SK-N-SH (cell line): ENCODE data around the gene BPIFA3. TPM values are rescaled to one million over a fixed set of nuclear protein-coding genes. Genes with fewer than 3 reads are reported as not detected.

Source experiments
- CTCF ChIA-PET: fragments of 300-600, 350-600 bp; formaldehyde crosslinking; extraction: SDS; loops from one replicate; lab custom pipeline; 2021; lab: Yijun Ruan, JAX
- POLR2A ChIA-PET: fragments of 350-600 bp; sonication (Branson Sonifier 250); formaldehyde crosslinking; extraction: SDS; loops from one replicate; lab custom pipeline; 2020; ENCODE audit warnings: antibody characterized with exemption, inconsistent platforms; lab: Yijun Ruan, JAX
- DNase-seq: peaks from one replicate; pipeline ENCODE4 v3.0.0; 2012
- H2AFZ ChIP-seq: fragments of 200-600 bp; sonication (generic); 2 replicates; pipeline ENCODE4 v1.8.1; 2016; ENCODE audit warnings: antibody characterized with exemption, mild to moderate bottlenecking, low read depth
- H3F3A ChIP-seq: fragments of 200-600 bp; sonication (generic); replicated peaks from 2 replicates; pipeline ENCODE3; 2016; ENCODE audit warnings: antibody characterized with exemption, mild to moderate bottlenecking; ENCODE audit not compliant: insufficient read depth
- H3K27ac ChIP-seq, 2 experiments: fragments of 200-500 bp in 1 of 2; fragments of 200-600 bp in 1 of 2; sonication (Bioruptor generic) in 1 of 2; sonication (generic), shearing (Covaris generic) in 1 of 2; 2 replicates each; pipeline versions ENCODE4 v1.5.1 to v1.6.1; 2014 to 2016; ENCODE audit warnings: low read depth in 2 of 2, inconsistent platforms in 1 of 2, low read length in 1 of 2, mild to moderate bottlenecking in 1 of 2, mixed read lengths in 1 of 2
- H3K27me3 ChIP-seq: fragments of 200-600 bp; sonication (generic), shearing (Covaris generic); 2 replicates; pipeline ENCODE4 v1.6.1; 2016; ENCODE audit warnings: mixed run types; ENCODE audit not compliant: insufficient read depth
- H3K36me3 ChIP-seq, 2 experiments: fragments of 200-500 bp in 1 of 2; fragments of 200-600 bp in 1 of 2; sonication (Bioruptor generic) in 1 of 2; sonication (generic) in 1 of 2; replicated peaks in 1 of 2; 2 replicates each; pipeline versions ENCODE3 to v1.5.1; 2014 to 2016; ENCODE audit warnings: low read length in 1 of 2, mild to moderate bottlenecking in 1 of 2; ENCODE audit not compliant: insufficient read depth in 2 of 2, control insufficient read depth in 1 of 2
- H3K4me1 ChIP-seq, 2 experiments: fragments of 200-500 bp in 1 of 2; fragments of 200-600 bp in 1 of 2; sonication (Bioruptor generic) in 1 of 2; sonication (generic), shearing (Covaris generic) in 1 of 2; 2 replicates each; pipeline versions ENCODE4 v1.5.1 to v1.6.1; 2014 to 2016; ENCODE audit warnings: low read depth in 1 of 2, low read length in 1 of 2, mixed run types in 1 of 2; ENCODE audit not compliant: insufficient read depth in 2 of 2, control insufficient read depth in 1 of 2
- H3K4me2 ChIP-seq: fragments of 200-600 bp; sonication (generic), shearing (Covaris generic); 2 replicates; pipeline ENCODE4 v1.6.1; 2017; ENCODE audit warnings: mixed run types
- H3K4me3 ChIP-seq, 2 experiments: fragments of 200-500 bp in 1 of 2; fragments of 200-600 bp in 1 of 2; sonication (Bioruptor generic) in 1 of 2; sonication (generic), shearing (Covaris generic) in 1 of 2; 2 replicates each; pipeline versions ENCODE4 v1.5.1 to v1.8.1; 2014 to 2016; ENCODE audit warnings: low read depth in 2 of 2, inconsistent platforms in 1 of 2, low read length in 1 of 2, mild to moderate bottlenecking in 1 of 2, mixed read lengths in 1 of 2, moderate library complexity in 1 of 2
- H3K79me2 ChIP-seq: fragments of 200-600 bp; sonication (generic); 2 replicates; pipeline ENCODE4 v1.8.1; 2017; ENCODE audit warnings: mild to moderate bottlenecking; ENCODE audit not compliant: insufficient read depth
- H3K9ac ChIP-seq: fragments of 200-600 bp; sonication (generic); 2 replicates; pipeline ENCODE4 v1.6.1; 2017; ENCODE audit warnings: mixed run types
- H3K9me2 ChIP-seq: fragments of 200-600 bp; sonication (generic); 2 replicates; pipeline ENCODE4 v1.6.1; 2017; ENCODE audit warnings: mixed run types
- H3K9me3 ChIP-seq: fragments of 200-600 bp; sonication (generic); 2 replicates; pipeline ENCODE4 v1.6.1; 2017; ENCODE audit warnings: mixed run types, mild to moderate bottlenecking, moderate library complexity
- H4K20me1 ChIP-seq: fragments of 200-600 bp; sonication (generic); 2 replicates; pipeline ENCODE4 v1.6.1; 2017; ENCODE audit warnings: mild to moderate bottlenecking, mixed run types; ENCODE audit not compliant: insufficient read depth
- ELF1 ChIP-seq: IDR thresholded peaks from 2 replicates; pipeline ENCODE4 v1.4.0; 2012
- EP300 ChIP-seq, 2 experiments: IDR thresholded peaks; 2 replicates each; pipeline versions ENCODE4 v1.4.0 to v1.6.1; 2012; ENCODE audit warnings: borderline replicate concordance in 1 of 2, low read depth in 1 of 2, low read length in 1 of 2
- EZH2phosphoT487 ChIP-seq: fragments of 200-600 bp; sonication (generic); IDR thresholded peaks from 2 replicates; pipeline ENCODE4 v1.6.1; 2017; ENCODE audit warnings: low read depth, mixed run types, mild to moderate bottlenecking, antibody characterized with exemption, moderate library complexity, borderline replicate concordance
- FOSL2 ChIP-seq: IDR thresholded peaks from 2 replicates; pipeline ENCODE4 v1.4.0; 2012; ENCODE audit warnings: low read depth, mild to moderate bottlenecking, moderate library complexity, borderline replicate concordance
- FOXJ3 ChIP-seq: sonication (generic); formaldehyde crosslinking; IDR thresholded peaks from 2 replicates; pipeline ENCODE4 v1.5.1; 2020; ENCODE audit warnings: mild to moderate bottlenecking, missing genetic modification reagents
- GABPA ChIP-seq: IDR thresholded peaks from 2 replicates; pipeline ENCODE4 v1.4.0; 2012; ENCODE audit warnings: low read depth, mild to moderate bottlenecking
- MXI1 ChIP-seq: IDR thresholded peaks from 2 replicates; pipeline ENCODE4 v1.6.1; 2012; ENCODE audit warnings: mild to moderate bottlenecking, low read depth, low read length, improper control_type of control experiment
- NRF1 ChIP-seq: IDR thresholded peaks from 2 replicates; pipeline ENCODE4 v1.6.1; 2012; ENCODE audit warnings: low read depth, mild to moderate bottlenecking, low read length
- POLR2AphosphoS5 ChIP-seq: IDR thresholded peaks from 2 replicates; pipeline ENCODE4 v1.6.1; 2012; ENCODE audit warnings: low read depth, low read length
- RCOR1 ChIP-seq: fragments of 150-350 bp; IDR thresholded peaks from 2 replicates; pipeline ENCODE4 v1.6.1; 2017; ENCODE audit warnings: antibody characterized with exemption, low read length
- RFX5 ChIP-seq: IDR thresholded peaks from 2 replicates; pipeline ENCODE4 v1.6.1; 2012; ENCODE audit warnings: mild to moderate bottlenecking, improper control_type of control experiment, low read length
- RXRA ChIP-seq: IDR thresholded peaks from 2 replicates; pipeline ENCODE4 v1.4.0; 2012; ENCODE audit warnings: low read depth, mild to moderate bottlenecking, borderline replicate concordance
- SIN3A ChIP-seq: IDR thresholded peaks from 2 replicates; pipeline ENCODE4 v1.6.1; 2012; ENCODE audit warnings: low read depth, mild to moderate bottlenecking, low read length, moderate library complexity, borderline replicate concordance
- TAF1 ChIP-seq: IDR thresholded peaks from 2 replicates; pipeline ENCODE4 v1.6.1; 2012; ENCODE audit warnings: low read depth, mild to moderate bottlenecking, low read length, moderate library complexity, borderline replicate concordance
- TEAD4 ChIP-seq: IDR thresholded peaks from 2 replicates; pipeline ENCODE4 v1.4.0; 2012; ENCODE audit warnings: mild to moderate bottlenecking, borderline replicate concordance; ENCODE audit not compliant: insufficient read depth
- YY1 ChIP-seq: IDR thresholded peaks from 2 replicates; pipeline ENCODE4 v1.4.0; 2012; ENCODE audit warnings: low read depth, mild to moderate bottlenecking
- WGBS: methylation state at CpG from one replicate; pipeline ENCODE4 v1.1.6; 2017; ENCODE audit warnings: low lambda C conversion rate; 5-methylcytosine and 5-hydroxymethylcytosine counted together
- polyA plus RNA-seq, 3 experiments: library from polyadenylated mRNA; depleted of rRNA; stranded (reverse); fragments of >200 nt; gene quantifications; 2 replicates each; pipeline ENCODE4 v1.2.3, GENCODE V29; 2012
- TF ChIP-seq, protein P1 (sequence below): IDR thresholded peaks from 2 replicates; pipeline ENCODE4 v1.4.0; 2012; ENCODE audit warnings: low read depth
- TF ChIP-seq, protein P2 (sequence below): fragments of 200-600 bp; sonication (generic); IDR thresholded peaks from 2 replicates; pipeline ENCODE4 v1.6.1; 2017; ENCODE audit warnings: antibody characterized with exemption, mild to moderate bottlenecking, moderate library complexity
- TF ChIP-seq, protein P3 (sequence below): IDR thresholded peaks from 2 replicates; pipeline ENCODE4 v1.6.1; 2012; ENCODE audit warnings: mild to moderate bottlenecking, low read depth, low read length, moderate library complexity
- TF ChIP-seq, protein P4 (sequence below): IDR thresholded peaks from 2 replicates; pipeline ENCODE4; 2012

BPIFA3 gene
- polyA plus RNA-seq, 1 of the 3 experiments (the other 2 are of a cell fraction): not detected

DNA sequence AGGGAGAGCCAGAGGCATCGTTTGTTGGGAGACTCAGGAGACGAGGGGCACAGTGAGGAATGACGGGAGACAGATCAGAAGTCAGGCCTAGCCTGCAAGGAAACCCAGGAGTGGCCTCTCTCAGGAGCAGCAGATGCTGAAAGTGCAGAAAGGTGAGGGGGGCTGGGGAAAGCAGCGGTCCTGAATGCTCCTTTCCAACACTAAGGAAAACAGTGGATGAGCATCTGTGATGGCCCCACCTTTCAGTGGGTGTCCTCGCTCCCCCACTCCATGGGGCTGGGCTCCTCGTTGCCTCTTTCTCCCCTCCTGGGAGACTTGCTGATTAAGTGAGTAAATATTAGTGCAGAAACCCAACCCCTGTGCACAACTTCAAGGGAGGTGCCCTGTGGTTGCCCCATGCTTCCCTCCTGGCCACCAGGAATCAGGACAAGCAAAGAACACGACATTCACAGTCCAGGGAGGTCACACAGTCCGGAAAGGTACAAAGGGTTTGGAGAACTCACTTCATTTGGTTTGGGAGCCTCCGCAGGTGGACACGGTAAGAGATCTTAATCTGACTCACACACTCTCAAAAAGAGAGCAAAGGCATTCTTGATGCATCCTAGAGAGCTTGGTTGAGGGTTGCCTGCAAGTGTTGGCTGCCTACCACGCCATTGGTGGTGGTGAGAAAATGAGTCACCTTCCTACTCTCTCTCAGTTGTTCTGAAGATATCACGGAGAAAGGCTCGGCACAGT lies 56.1 kb downstream of the BPIFA3 start:
- H3K27me3 ChIP-seq: peaks cover 8% of the 10 kb centered on the region; the same call in 1 of the 2 replicates
- no peaks in the 10 kb centered on the region for H4K20me1 ChIP-seq
- H2AFZ ChIP-seq: no peak overlapping the region
- CTCF ChIA-PET: interaction anchor here (1.0 to 4.1 kb wide), 2 partner anchors 10 to 18 kb away, joined by 3 to 29 read pairs; no protein-coding TSS in a partner anchor
- no peaks in the 10 kb centered on the region for H3K9me2 ChIP-seq
- no peaks in the 10 kb centered on the region for H3K36me3 ChIP-seq
- POLR2A ChIA-PET: no interaction called here
- WGBS: 16% methylated on average over 12 of the region's 13 CpGs
- no peaks in the 10 kb centered on the region for H3F3A ChIP-seq
- peaks cover 0 to 8% of the 10 kb centered on the region in 2 experiments; a peak in 1 of 4 replicates for H3K4me1 ChIP-seq
- H3K4me2 ChIP-seq: no peak overlapping the region
- TF ChIP-seq TAF1: no peak
- TF ChIP-seq EP300 (IDR thresholded peaks at IDR 0.05; ENCODE audit: borderline replicate concordance in 1 of 2, low read depth in 1 of 2, low read length in 1 of 2): no peak
- TF ChIP-seq YY1: no peak
- TF ChIP-seq RFX5: no peak
- TF ChIP-seq RCOR1: no peak
- TF ChIP-seq POLR2AphosphoS5: no peak
- TF ChIP-seq, protein P1, sequence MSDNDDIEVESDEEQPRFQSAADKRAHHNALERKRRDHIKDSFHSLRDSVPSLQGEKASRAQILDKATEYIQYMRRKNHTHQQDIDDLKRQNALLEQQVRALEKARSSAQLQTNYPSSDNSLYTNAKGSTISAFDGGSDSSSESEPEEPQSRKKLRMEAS: no peak
- TF ChIP-seq TEAD4: no peak
- no peak for TF ChIP-seq EZH2phosphoT487
- TF ChIP-seq GABPA: no peak
- TF ChIP-seq, protein P2, sequence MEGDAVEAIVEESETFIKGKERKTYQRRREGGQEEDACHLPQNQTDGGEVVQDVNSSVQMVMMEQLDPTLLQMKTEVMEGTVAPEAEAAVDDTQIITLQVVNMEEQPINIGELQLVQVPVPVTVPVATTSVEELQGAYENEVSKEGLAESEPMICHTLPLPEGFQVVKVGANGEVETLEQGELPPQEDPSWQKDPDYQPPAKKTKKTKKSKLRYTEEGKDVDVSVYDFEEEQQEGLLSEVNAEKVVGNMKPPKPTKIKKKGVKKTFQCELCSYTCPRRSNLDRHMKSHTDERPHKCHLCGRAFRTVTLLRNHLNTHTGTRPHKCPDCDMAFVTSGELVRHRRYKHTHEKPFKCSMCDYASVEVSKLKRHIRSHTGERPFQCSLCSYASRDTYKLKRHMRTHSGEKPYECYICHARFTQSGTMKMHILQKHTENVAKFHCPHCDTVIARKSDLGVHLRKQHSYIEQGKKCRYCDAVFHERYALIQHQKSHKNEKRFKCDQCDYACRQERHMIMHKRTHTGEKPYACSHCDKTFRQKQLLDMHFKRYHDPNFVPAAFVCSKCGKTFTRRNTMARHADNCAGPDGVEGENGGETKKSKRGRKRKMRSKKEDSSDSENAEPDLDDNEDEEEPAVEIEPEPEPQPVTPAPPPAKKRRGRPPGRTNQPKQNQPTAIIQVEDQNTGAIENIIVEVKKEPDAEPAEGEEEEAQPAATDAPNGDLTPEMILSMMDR: no peak
- TF ChIP-seq, all 33 proteins: peak for 0
- DNase-seq: no peak
- Histone ChIP-seq H3K27ac (no peak overlapping the region), H3K79me2 (no peaks in the 10 kb centered on the region), H3K9ac (no peak overlapping the region), H3K4me3 (no peak overlapping the region), H3K9me3 (no peaks in the 10 kb centered on the region)

DNA sequence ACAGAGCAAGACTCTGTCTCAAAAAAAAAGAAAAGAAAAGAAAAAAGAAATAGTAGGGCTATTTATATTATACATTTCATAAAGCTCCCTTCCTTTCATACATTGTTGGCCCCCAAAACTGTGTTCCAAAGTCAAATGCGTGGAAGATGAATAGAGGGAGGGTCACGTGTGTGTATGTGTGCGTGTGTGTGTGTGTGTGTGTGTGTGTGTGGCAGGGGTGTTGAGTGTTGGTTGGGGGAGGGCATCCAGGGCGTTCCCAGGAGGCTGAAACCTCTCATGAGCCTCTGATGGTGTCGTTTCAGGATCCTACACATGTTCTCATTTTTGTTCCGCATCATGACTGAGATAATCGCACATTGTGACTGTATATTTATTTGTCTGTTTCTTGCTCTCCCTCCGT lies 58.1 kb downstream of the BPIFA3 start:
- no peak overlapping the region for H3K4me2 ChIP-seq
- H3K9me2 ChIP-seq: no peaks in the 10 kb centered on the region
- no peaks in the 10 kb centered on the region for H3K79me2 ChIP-seq
- H3K4me3 ChIP-seq: no peak overlapping the region
- no peaks in the 10 kb centered on the region for H3K9me3 ChIP-seq
- H2AFZ ChIP-seq: no peak overlapping the region
- H3K27me3 ChIP-seq: peaks cover 8% of the 10 kb centered on the region; the same call in 1 of the 2 replicates
- no peak overlapping the region for H3K9ac ChIP-seq
- H3K27ac ChIP-seq: no peak overlapping the region
- WGBS: 50% methylated on average over 8 of the region's 8 CpGs
- H4K20me1 ChIP-seq: no peaks in the 10 kb centered on the region
- H3K36me3 ChIP-seq: no peaks in the 10 kb centered on the region
- ChIA-PET CTCF (interaction anchor here (1.4 to 4.1 kb wide), 3 partner anchors 12 to 28 kb away, joined by 4 to 29 read pairs (median 11); no protein-coding TSS in a partner anchor), POLR2A (no interaction called here)
- H3K4me1 ChIP-seq: peaks cover 0 to 8% of the 10 kb centered on the region in 2 experiments; a peak in 1 of 4 replicates
- H3F3A ChIP-seq: no peaks in the 10 kb centered on the region
- no peak for DNase-seq
- TF ChIP-seq MXI1 (no peak), ELF1 (no peak), GABPA (no peak), SIN3A (no peak), YY1 (no peak), NRF1 (no peak), FOSL2 (no peak), RXRA (no peak), RCOR1 (no peak), FOXJ3 (no peak)
- TF ChIP-seq, protein P1: no peak
- TF ChIP-seq, protein P3, sequence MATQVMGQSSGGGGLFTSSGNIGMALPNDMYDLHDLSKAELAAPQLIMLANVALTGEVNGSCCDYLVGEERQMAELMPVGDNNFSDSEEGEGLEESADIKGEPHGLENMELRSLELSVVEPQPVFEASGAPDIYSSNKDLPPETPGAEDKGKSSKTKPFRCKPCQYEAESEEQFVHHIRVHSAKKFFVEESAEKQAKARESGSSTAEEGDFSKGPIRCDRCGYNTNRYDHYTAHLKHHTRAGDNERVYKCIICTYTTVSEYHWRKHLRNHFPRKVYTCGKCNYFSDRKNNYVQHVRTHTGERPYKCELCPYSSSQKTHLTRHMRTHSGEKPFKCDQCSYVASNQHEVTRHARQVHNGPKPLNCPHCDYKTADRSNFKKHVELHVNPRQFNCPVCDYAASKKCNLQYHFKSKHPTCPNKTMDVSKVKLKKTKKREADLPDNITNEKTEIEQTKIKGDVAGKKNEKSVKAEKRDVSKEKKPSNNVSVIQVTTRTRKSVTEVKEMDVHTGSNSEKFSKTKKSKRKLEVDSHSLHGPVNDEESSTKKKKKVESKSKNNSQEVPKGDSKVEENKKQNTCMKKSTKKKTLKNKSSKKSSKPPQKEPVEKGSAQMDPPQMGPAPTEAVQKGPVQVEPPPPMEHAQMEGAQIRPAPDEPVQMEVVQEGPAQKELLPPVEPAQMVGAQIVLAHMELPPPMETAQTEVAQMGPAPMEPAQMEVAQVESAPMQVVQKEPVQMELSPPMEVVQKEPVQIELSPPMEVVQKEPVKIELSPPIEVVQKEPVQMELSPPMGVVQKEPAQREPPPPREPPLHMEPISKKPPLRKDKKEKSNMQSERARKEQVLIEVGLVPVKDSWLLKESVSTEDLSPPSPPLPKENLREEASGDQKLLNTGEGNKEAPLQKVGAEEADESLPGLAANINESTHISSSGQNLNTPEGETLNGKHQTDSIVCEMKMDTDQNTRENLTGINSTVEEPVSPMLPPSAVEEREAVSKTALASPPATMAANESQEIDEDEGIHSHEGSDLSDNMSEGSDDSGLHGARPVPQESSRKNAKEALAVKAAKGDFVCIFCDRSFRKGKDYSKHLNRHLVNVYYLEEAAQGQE: no peak
- TF ChIP-seq, protein P4, sequence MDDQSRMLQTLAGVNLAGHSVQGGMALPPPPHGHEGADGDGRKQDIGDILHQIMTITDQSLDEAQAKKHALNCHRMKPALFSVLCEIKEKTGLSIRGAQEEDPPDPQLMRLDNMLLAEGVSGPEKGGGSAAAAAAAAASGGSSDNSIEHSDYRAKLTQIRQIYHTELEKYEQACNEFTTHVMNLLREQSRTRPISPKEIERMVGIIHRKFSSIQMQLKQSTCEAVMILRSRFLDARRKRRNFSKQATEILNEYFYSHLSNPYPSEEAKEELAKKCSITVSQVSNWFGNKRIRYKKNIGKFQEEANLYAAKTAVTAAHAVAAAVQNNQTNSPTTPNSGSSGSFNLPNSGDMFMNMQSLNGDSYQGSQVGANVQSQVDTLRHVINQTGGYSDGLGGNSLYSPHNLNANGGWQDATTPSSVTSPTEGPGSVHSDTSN: no peak
